ENCODE measurements around the gene CACYBP. TPM values are rescaled to one million over a fixed set of nuclear protein-coding genes. Genes with fewer than 3 reads are reported as not detected.

The CACYBP gene
- 248 and 416 TPM in 2 replicates for total RNA-seq

GRCh38 chr1:174999936-175000696, at the start of gene CACYBP:
CACYBP (plus strand) TSS chr1:174999947; CDS start chr1:175000181, 234 bp downstream.
- DNase-seq (ENCODE audit: low read depth, low spot score) = no peak

GRCh38 chr1:174953285-174954072, 46.3 kb upstream of the CACYBP start:
- DNase-seq (ENCODE audit: low read depth, low spot score) = no peak

GRCh38 chr1:174954073-174954460, 45.7 kb upstream of the CACYBP start:
- DNase-seq (ENCODE audit: low read depth, low spot score) = no peak

GRCh38 chr1:174954671-174955669, 44.8 kb upstream of the CACYBP start:
- DNase-seq (ENCODE audit: low read depth, low spot score) = no peak

- no peak for DNase-seq (ENCODE audit: low read depth, low spot score)
Measured at GRCh38 chr1:174956086-174956485, 43.7 kb upstream of the CACYBP start.

- DNase-seq (ENCODE audit: low read depth, low spot score) = no peak
Measured at GRCh38 chr1:174956976-174957375, 42.8 kb upstream of the CACYBP start.

- no peak for DNase-seq (ENCODE audit: low read depth, low spot score)
Measured at GRCh38 chr1:174957829-174958228, 41.9 kb upstream of the CACYBP start.

GRCh38 chr1:174958396-174958795, 41.4 kb upstream of the CACYBP start:
- DNase-seq (ENCODE audit: low read depth, low spot score) = no peak

GRCh38 chr1:174960362-174960761, 39.4 kb upstream of the CACYBP start:
- DNase-seq (ENCODE audit: low read depth, low spot score) = no peak

- DNase-seq (ENCODE audit: low read depth, low spot score) = no peak
Measured at GRCh38 chr1:174963529-174964125, 36.1 kb upstream of the CACYBP start.

- no peak for DNase-seq (ENCODE audit: low read depth, low spot score)
Measured at GRCh38 chr1:174964261-174964971, 35.3 kb upstream of the CACYBP start.

GRCh38 chr1:174964972-174965361, 34.8 kb upstream of the CACYBP start:
- DNase-seq (ENCODE audit: low read depth, low spot score) = no peak

GRCh38 chr1:174965362-174966007, 34.3 kb upstream of the CACYBP start:
- DNase-seq (ENCODE audit: low read depth, low spot score) = no peak

GRCh38 chr1:174966008-174966572, 33.7 kb upstream of the CACYBP start:
- DNase-seq (ENCODE audit: low read depth, low spot score) = no peak

- DNase-seq (ENCODE audit: low read depth, low spot score) = no peak
Measured at GRCh38 chr1:174967845-174968705, 31.7 kb upstream of the CACYBP start.

- DNase-seq (ENCODE audit: low read depth, low spot score) = peak; percentile 17
Measured at GRCh38 chr1:174968750-174969244, 30.9 kb upstream of the CACYBP start.

GRCh38 chr1:174969977-174970376, 29.8 kb upstream of the CACYBP start:
- DNase-seq (ENCODE audit: low read depth, low spot score) = no peak

- no peak for DNase-seq (ENCODE audit: low read depth, low spot score)
Measured at GRCh38 chr1:174971466-174971865, 28.3 kb upstream of the CACYBP start.
